Sigmoid colon (tissue), 7 donors: ENCODE results near the gene SPRR2D. TPM values are rescaled to one million over a fixed set of nuclear protein-coding genes. Genes with fewer than 3 reads are reported as not detected.
"Not testable (repeated sequence)": the region's sequence is repeated elsewhere in the genome, so short reads cannot be mapped to it uniquely, and the experiment has no call there.

Experiments used
- DNase-seq: peaks from one replicate; pipeline ENCODE4 v3.0.0-alpha.2; 2019
- H3K27ac ChIP-seq, 4 donors: fragments of 200-600 bp; sonication (generic); one replicate each; pipeline ENCODE4 v1.5.1; 2016 to 2019; ENCODE audit warnings: mild to moderate bottlenecking in 1 of 4
- H3K27me3 ChIP-seq, 3 donors: fragments of 200-600 bp; sonication (generic); one replicate each; pipeline ENCODE4 v1.5.1; 2019; ENCODE audit warnings: mild to moderate bottlenecking in 1 of 3
- H3K36me3 ChIP-seq, 4 donors: fragments of 200-600 bp; sonication (generic); one replicate each; pipeline ENCODE4 v1.5.1; 2016 to 2019
- H3K4me1 ChIP-seq, 4 donors: fragments of 200-600 bp; sonication (generic); one replicate each; pipeline ENCODE4 v1.5.1; 2017 to 2019
- H3K4me3 ChIP-seq, 4 donors: fragments of 200-600 bp; sonication (generic); one replicate each; pipeline ENCODE4 v1.5.1; 2017 to 2019; ENCODE audit warnings: mild to moderate bottlenecking in 2 of 4, moderate library complexity in 1 of 4
- H3K9me3 ChIP-seq, 4 donors: fragments of 200-600 bp in 3 of 4; sonication (generic) in 3 of 4; one replicate each; pipeline versions ENCODE4 v1.5.1 to v1.6.1; 2013 to 2019
- EP300 ChIP-seq, 4 donors: sonication (generic); formaldehyde crosslinking; IDR thresholded peaks; one replicate each; pipeline ENCODE4 v1.6.1; 2017; ENCODE audit warnings: antibody characterized with exemption in 4 of 4
- POLR2A ChIP-seq, 2 donors: fragments of 450-650 bp; IDR thresholded peaks; one replicate each; pipeline ENCODE4 v1.6.1; 2016; ENCODE audit warnings: antibody characterized with exemption in 2 of 2, mild to moderate bottlenecking in 2 of 2, moderate library complexity in 2 of 2
- POLR2AphosphoS5 ChIP-seq, 4 donors: sonication (generic); formaldehyde crosslinking; IDR thresholded peaks; one replicate each; pipeline ENCODE4 v1.6.1; 2017; ENCODE audit warnings: antibody characterized with exemption in 4 of 4
- WGBS, 2 donors: extraction: QIAGEN DNeasy Blood & Tissue Kit; methylation state at CpG; one replicate each; pipeline ENCODE4 v1.1.7; 2013; 5-methylcytosine and 5-hydroxymethylcytosine counted together
- intact Hi-C: fragments of 100-400 bp; cut with DNase I; formaldehyde crosslinking; loops from one replicate; pipeline ENCODE4 v1.15.1; 2023
- polyA plus RNA-seq, 3 donors: library from polyadenylated mRNA; stranded (reverse); fragments of 200-250 nt; gene quantifications; one replicate each; pipeline ENCODE4 v1.2.3, GENCODE V29; 2013
- total RNA-seq, 4 donors: library from RNA; depleted of rRNA; stranded (reverse); fragments of >200 nt; gene quantifications; one replicate each; pipeline ENCODE4 v1.1.0, GENCODE V29; 2016
- TF ChIP-seq, protein P1 (sequence below), 4 experiments: fragments of 450-650 bp in 3 of 4; fragments of 200-600 bp in 1 of 4; IDR thresholded peaks; one replicate each; pipeline ENCODE4 v1.5.1; 2016 to 2019; ENCODE audit warnings: antibody characterized with exemption in 4 of 4, mild to moderate bottlenecking in 3 of 4, moderate library complexity in 2 of 4
- donor health status: healthy with polysubstance abuse.
- donor health status: Bipolar disorder and iron deficiency.
- donor health status: healthy.

The SPRR2D gene
- total and polyA plus RNA-seq, 7 donors, result 0.29 TPM; not detected in 6

GRCh38 chr1:153011235-153011758 is 29.6 kb downstream of the SPRR2D start:
- 86 to 90% methylated on average over 8 of the region's 8 CpGs for WGBS, 2 donors
- H3K4me3 ChIP-seq, H3K27me3 ChIP-seq, H3K36me3 ChIP-seq, intact Hi-C loops, H3K9me3 ChIP-seq, H3K4me1 ChIP-seq, DNase-seq, H3K27ac ChIP-seq: not testable (repeated sequence)

DNA sequence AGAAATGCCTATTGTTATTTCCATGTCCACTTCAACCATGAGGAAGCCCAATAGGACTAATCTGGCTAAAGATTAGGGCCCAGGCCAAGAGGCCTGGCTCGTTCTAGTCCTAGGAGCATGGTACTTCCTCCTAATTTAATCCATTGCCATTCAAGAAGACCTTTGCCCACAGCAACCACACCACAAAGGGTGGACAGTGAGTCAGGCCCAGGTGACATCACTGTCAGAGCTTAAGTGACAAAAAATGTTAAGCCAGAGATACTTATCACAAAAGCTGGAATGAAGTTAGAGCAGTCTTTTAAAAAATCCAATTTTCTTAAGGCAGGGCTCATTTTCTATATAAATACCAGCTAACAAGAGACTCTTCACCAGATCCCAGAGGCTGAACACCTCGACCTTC is 39.5 kb downstream of the SPRR2D start, which contains the start of gene SPRR3:
Gene SPRR3, plus strand, starts transcription at position 368 of the 400 bp plus-strand sequence. CDS start 1,272 bp downstream, outside the sequence.
- intact Hi-C loops, result no loop called here
- DNase-seq, result no peak
- TF ChIP-seq EP300 (IDR thresholded peaks at IDR 0.05), result no peak
- no peak for TF ChIP-seq POLR2A (IDR thresholded peaks at IDR 0.05)
- TF ChIP-seq, protein P1, sequence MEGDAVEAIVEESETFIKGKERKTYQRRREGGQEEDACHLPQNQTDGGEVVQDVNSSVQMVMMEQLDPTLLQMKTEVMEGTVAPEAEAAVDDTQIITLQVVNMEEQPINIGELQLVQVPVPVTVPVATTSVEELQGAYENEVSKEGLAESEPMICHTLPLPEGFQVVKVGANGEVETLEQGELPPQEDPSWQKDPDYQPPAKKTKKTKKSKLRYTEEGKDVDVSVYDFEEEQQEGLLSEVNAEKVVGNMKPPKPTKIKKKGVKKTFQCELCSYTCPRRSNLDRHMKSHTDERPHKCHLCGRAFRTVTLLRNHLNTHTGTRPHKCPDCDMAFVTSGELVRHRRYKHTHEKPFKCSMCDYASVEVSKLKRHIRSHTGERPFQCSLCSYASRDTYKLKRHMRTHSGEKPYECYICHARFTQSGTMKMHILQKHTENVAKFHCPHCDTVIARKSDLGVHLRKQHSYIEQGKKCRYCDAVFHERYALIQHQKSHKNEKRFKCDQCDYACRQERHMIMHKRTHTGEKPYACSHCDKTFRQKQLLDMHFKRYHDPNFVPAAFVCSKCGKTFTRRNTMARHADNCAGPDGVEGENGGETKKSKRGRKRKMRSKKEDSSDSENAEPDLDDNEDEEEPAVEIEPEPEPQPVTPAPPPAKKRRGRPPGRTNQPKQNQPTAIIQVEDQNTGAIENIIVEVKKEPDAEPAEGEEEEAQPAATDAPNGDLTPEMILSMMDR (IDR thresholded peaks at IDR 0.05), result no peak

GRCh38 chr1:153000294-153000693 is 40.6 kb downstream of the SPRR2D start:
- Histone ChIP-seq H3K36me3 (no peaks in the 10 kb centered on the region), H3K9me3 (no peaks in the 10 kb centered on the region), H3K4me1 (no peaks in the 10 kb centered on the region), H3K4me3 (no peak overlapping the region), H3K27me3 (no peaks in the 10 kb centered on the region), H3K27ac (no peak overlapping the region)
- TF ChIP-seq POLR2A (IDR thresholded peaks at IDR 0.05) (no peak), EP300 (IDR thresholded peaks at IDR 0.05) (no peak)
- TF ChIP-seq, protein P1 (IDR thresholded peaks at IDR 0.05), result no peak
- DNase-seq, result no peak
- 68 to 100% methylated on average over 1 of the region's 1 CpG for WGBS, 2 donors
- intact Hi-C loops, result no loop called here

More for the DNA sequence above, 39.5 kb downstream of the SPRR2D start, which contains the start of gene SPRR3:
- H3K27ac ChIP-seq, result no peak within 1 kb of the TSS
- WGBS, 2 donors, result 34 to 71% methylated on average over 2 of the region's 2 CpGs
- no peaks in the 10 kb centered on the region for H3K4me1 ChIP-seq
- no peaks in the 10 kb centered on the region for H3K9me3 ChIP-seq
- H3K4me3 ChIP-seq, result no peak within 1 kb of the TSS
- H3K36me3 ChIP-seq, result no peaks in the 10 kb centered on the region
- no peaks in the 10 kb centered on the region for H3K27me3 ChIP-seq

DNA sequence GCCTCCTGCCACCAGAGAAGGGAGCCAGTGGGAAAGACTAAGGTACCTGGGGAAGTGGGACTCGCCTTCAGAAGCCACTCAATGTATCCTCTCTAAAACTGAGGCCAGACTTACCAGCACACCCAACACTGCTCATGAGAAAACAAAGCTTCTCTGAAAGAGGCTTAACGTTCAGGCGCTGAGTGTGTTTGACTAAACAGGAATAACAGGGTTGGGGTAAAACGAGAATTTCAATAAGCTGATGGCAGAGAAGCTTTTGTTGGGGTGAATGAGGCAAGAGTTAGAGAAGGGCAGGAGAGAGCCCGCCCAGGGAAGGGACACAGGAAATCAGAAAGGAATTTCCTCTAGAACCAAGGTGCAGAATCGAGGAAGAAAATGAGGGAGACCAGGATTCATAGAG is 41.1 kb downstream of the SPRR2D start:
- Histone ChIP-seq H3K36me3 (no peaks in the 10 kb centered on the region), H3K4me1 (no peaks in the 10 kb centered on the region), H3K9me3 (no peaks in the 10 kb centered on the region), H3K27ac (no peak overlapping the region), H3K27me3 (no peaks in the 10 kb centered on the region), H3K4me3 (no peak overlapping the region)
- intact Hi-C loops, result no loop called here
- TF ChIP-seq POLR2AphosphoS5 (IDR thresholded peaks at IDR 0.05), result no peak
- no peak for TF ChIP-seq POLR2A (IDR thresholded peaks at IDR 0.05)
- TF ChIP-seq EP300 (IDR thresholded peaks at IDR 0.05), result no peak
- TF ChIP-seq, protein P1 (IDR thresholded peaks at IDR 0.05), result no peak
- no peak for DNase-seq
- 70 to 81% methylated on average over 6 of the region's 6 CpGs for WGBS, 2 donors

GRCh38 chr1:152998476-152998875 is 42.4 kb downstream of the SPRR2D start:
- Histone ChIP-seq H3K9me3 (no peaks in the 10 kb centered on the region), H3K4me3 (no peak overlapping the region), H3K4me1 (no peaks in the 10 kb centered on the region), H3K36me3 (no peaks in the 10 kb centered on the region), H3K27me3 (no peaks in the 10 kb centered on the region), H3K27ac (no peak overlapping the region)
- no peak for TF ChIP-seq POLR2A (IDR thresholded peaks at IDR 0.05)
- no peak for TF ChIP-seq POLR2AphosphoS5 (IDR thresholded peaks at IDR 0.05)
- TF ChIP-seq, protein P1 (IDR thresholded peaks at IDR 0.05), result no peak
- no peak for TF ChIP-seq EP300 (IDR thresholded peaks at IDR 0.05)
- intact Hi-C loops, result no loop called here
- DNase-seq, result no peak
- WGBS, 2 donors, result 86 to 88% methylated on average over 4 of the region's 4 CpGs
